ENCODE measurements around the gene DNAJA3. TPM values are rescaled to one million over a fixed set of nuclear protein-coding genes. Genes with fewer than 3 reads are reported as not detected.

Gene DNAJA3
- total and polyA plus RNA-seq, 7 donors = 68.0 to 110 (median 81.9) TPM

GRCh38 chr16:4501071-4501478 is 75.4 kb downstream of the DNAJA3 start:
- DNase-seq (no peak), ATAC-seq (peak in 1 of 4 donors; percentile 31)
- Histone ChIP-seq H3K4me1 (peaks cover 17% of the 10 kb centered on the region), H3K36me3 (ENCODE audit: insufficient read depth in 1 of 2, low read depth in 1 of 2) (peaks cover 0 to 19% of the 10 kb centered on the region in 2 donors), H3K27ac (peak overlapping the region; percentile 70), H3K9me3 (no peaks in the 10 kb centered on the region), H3K27me3 (ENCODE audit: insufficient read depth in 3 of 3, low read length in 2 of 3) (no peaks in the 10 kb centered on the region), H3K4me3 (no peak overlapping the region)
- WGBS, 3 donors = 31 to 49% (median 33%) methylated on average over 5 of the region's 5 CpGs
- TF ChIP-seq CTCF (IDR thresholded peaks at IDR 0.05) = no peak
- intact Hi-C loops (cut with DNase I) = loop anchor here in 1 of 2 donors (10.0 kb wide), 1 partner anchor 454 kb away; the partner anchor contains the start of gene SEC14L5

GRCh38 chr16:4505356-4506147 is 79.9 kb downstream of the DNAJA3 start:
- peaks cover 0 to 52% of the 10 kb centered on the region in 2 donors for H3K36me3 ChIP-seq (ENCODE audit: insufficient read depth in 1 of 2, low read depth in 1 of 2)
- H3K9me3 ChIP-seq = no peaks in the 10 kb centered on the region
- DNase-seq (no peak), ATAC-seq (no peak)
- WGBS, 3 donors = 85 to 91% (median 90%) methylated on average over 13 of the region's 13 CpGs
- H3K4me3 ChIP-seq = no peak overlapping the region
- intact Hi-C loops (cut with DNase I) = loop anchor here (1.0 to 10.0 kb wide), 3 partner anchors 43 to 449 kb away; partner anchors contain the start of gene SEC14L5 (in 1 of the 2)
- peaks cover 7% of the 10 kb centered on the region for H3K4me1 ChIP-seq
- no peak for TF ChIP-seq CTCF (IDR thresholded peaks at IDR 0.05)
- no peaks in the 10 kb centered on the region for H3K27me3 ChIP-seq (ENCODE audit: insufficient read depth in 3 of 3, low read length in 2 of 3)
- no peak overlapping the region for H3K27ac ChIP-seq

Other genes with a start within 250 kb of the DNAJA3 start
- gene SRL, start 183.8 kb upstream of the DNAJA3 start, total RNA-seq = 100 to 1,000 TPM; 305 to 552 (median 476) TPM
- gene SRL, start 183.8 kb upstream of the DNAJA3 start, polyA plus RNA-seq = 100 to 1,000 TPM; 196 to 276 (median 206) TPM
- 1 to 10 TPM; 3.8 to 5.7 (median 4.5) TPM for gene TFAP4, start 152.8 kb upstream of the DNAJA3 start, total RNA-seq
- 1 to 10 TPM; 3.0 to 8.2 (median 7.0) TPM for gene TFAP4, start 152.8 kb upstream of the DNAJA3 start, polyA plus RNA-seq
- gene GLIS2, start 109.8 kb upstream of the DNAJA3 start, total RNA-seq = 1 to 10 TPM; 1.7 to 3.3 (median 2.4) TPM
- gene GLIS2, start 109.8 kb upstream of the DNAJA3 start, polyA plus RNA-seq = 1 to 10 TPM in 2 of 3 donors, under 1 TPM in 1; 0.96 to 1.3 (median 1.0) TPM
- 10 to 100 TPM; 60.5 to 84.2 (median 70.7) TPM for gene PAM16, start 74.5 kb upstream of the DNAJA3 start, total RNA-seq
- 100 to 1,000 TPM; 144 to 163 (median 160) TPM for gene PAM16, start 74.5 kb upstream of the DNAJA3 start, polyA plus RNA-seq
- gene VASN, start 54.0 kb upstream of the DNAJA3 start, total RNA-seq = 1 to 10 TPM; 3.0 to 3.6 (median 3.4) TPM
- 1 to 10 TPM; 2.0 to 3.8 (median 3.3) TPM for gene VASN, start 54.0 kb upstream of the DNAJA3 start, polyA plus RNA-seq
- 1 to 10 TPM; 5.2 to 7.9 (median 7.2) TPM for gene CORO7, start 9.3 kb upstream of the DNAJA3 start, total RNA-seq
- gene CORO7, start 9.3 kb upstream of the DNAJA3 start, polyA plus RNA-seq = 1 to 10 TPM; 3.4 to 5.8 (median 3.9) TPM
- gene NMRAL1, start 48.8 kb downstream of the DNAJA3 start, total RNA-seq = 1 to 10 TPM; 2.5 to 5.5 (median 3.9) TPM
- 1 to 10 TPM; 4.0 to 5.1 (median 4.2) TPM for gene NMRAL1, start 48.8 kb downstream of the DNAJA3 start, polyA plus RNA-seq
- gene HMOX2, start 50.5 kb downstream of the DNAJA3 start, total RNA-seq = 10 to 100 TPM; 20.8 to 26.6 (median 22.6) TPM
- 10 to 100 TPM; 22.2 to 49.0 (median 23.8) TPM for gene HMOX2, start 50.5 kb downstream of the DNAJA3 start, polyA plus RNA-seq
- gene CDIP1, start 112.9 kb downstream of the DNAJA3 start, total RNA-seq = 10 to 100 TPM; 29.1 to 51.8 (median 34.9) TPM
- 10 to 100 TPM; 18.7 to 33.6 (median 22.3) TPM for gene CDIP1, start 112.9 kb downstream of the DNAJA3 start, polyA plus RNA-seq
- gene C16orf96, start 130.5 kb downstream of the DNAJA3 start, total RNA-seq = under 1 TPM in 3 of 4 donors, not detected in 1; 0.04 to 0.32 (median 0.07) TPM
- gene C16orf96, start 130.5 kb downstream of the DNAJA3 start, polyA plus RNA-seq = under 1 TPM in 1 of 3 donors, not detected in 2; 0.05 TPM
- 10 to 100 TPM; 23.0 to 47.5 (median 37.5) TPM for gene UBALD1, start 189.0 kb downstream of the DNAJA3 start, total RNA-seq
- 10 to 100 TPM; 13.6 to 40.2 (median 28.3) TPM for gene UBALD1, start 189.0 kb downstream of the DNAJA3 start, polyA plus RNA-seq
- 10 to 100 TPM; 44.2 to 63.1 (median 59.4) TPM for gene MGRN1, start 199.0 kb downstream of the DNAJA3 start, total RNA-seq
- 10 to 100 TPM; 20.2 to 36.3 (median 24.6) TPM for gene MGRN1, start 199.0 kb downstream of the DNAJA3 start, polyA plus RNA-seq

Measured in psoas muscle (tissue), 8 donors.